Fibroblast of skin of left biceps (primary cell): Measurements from ENCODE around the gene ISM2.
"Not testable (repeated sequence)": the region's sequence is repeated elsewhere in the genome, so short reads cannot be mapped to it uniquely, and the experiment has no call there.

ENCODE experiments used
- DNase-seq, 2 experiments: peaks; one replicate each; pipeline ENCODE4 v3.0.0-alpha.2; 2013; ENCODE audit warnings: low read depth in 2 of 2

ISM2 gene

GRCh38 chr14:77498120-77498979 is at the start of gene ISM2:
Gene ISM2, minus strand, starts transcription at chr14:77498816. Its CDS starts 23 bp downstream, at chr14:77498793.
- no peak for DNase-seq

- DNase-seq, result no peak
Measured at GRCh38 chr14:77547512-77548180, 49.0 kb upstream of the ISM2 start.

GRCh38 chr14:77545171-77545570 is 46.6 kb upstream of the ISM2 start:
- DNase-seq, result not testable (repeated sequence)

DNA sequence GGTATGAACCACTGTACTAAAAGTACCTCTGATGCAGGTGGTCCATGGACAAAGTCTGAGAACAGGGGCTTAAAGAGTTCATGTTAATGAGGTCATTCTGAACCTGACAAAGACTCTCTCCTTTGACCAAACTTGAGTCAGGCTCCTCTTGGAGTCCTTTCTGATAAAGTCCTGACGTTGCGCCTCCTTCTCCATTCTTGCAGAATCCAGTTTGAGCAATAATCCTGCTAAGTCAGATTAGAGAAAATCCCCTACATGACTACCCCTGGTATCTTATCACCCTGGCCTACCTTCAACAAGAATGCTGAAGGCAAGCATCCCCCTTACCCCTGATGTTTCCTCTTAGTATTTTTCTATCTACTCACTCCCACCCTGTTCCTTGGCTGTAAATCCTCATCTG is 46.0 kb upstream of the ISM2 start:
- no peak for DNase-seq

DNA sequence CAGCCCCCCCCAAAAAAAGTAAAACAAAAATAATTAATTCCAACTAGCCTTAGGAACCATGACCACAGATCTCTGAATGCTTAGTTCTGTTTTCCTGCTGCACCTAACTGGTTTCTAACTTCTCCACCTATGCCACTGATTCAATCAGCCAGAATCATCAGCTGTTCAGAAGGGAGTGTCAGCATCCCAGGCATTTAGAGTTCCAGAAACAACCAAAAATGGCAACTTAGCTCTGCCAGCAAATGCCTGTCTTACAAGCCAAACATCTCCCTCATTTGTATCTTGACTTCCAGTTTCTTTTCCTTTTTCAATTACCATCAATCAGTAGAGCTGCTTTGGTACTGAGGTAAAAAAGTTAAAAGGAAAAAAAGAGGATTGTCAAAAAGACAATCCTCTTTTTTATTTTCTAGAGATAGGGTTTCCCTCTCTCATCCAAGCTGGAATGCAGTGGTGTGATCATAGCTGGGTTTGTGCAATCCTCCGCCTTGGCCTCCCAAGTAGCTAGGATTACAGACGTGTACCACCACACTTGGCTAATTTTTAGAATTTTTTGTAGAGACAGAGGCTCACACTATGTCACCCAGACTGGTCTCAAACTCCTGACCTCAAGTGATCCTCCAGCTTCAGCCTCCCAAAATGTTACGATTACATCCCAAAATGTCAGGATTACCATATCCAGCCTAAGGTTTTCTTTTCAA is 45.2 kb upstream of the ISM2 start:
- no peak for DNase-seq

DNA sequence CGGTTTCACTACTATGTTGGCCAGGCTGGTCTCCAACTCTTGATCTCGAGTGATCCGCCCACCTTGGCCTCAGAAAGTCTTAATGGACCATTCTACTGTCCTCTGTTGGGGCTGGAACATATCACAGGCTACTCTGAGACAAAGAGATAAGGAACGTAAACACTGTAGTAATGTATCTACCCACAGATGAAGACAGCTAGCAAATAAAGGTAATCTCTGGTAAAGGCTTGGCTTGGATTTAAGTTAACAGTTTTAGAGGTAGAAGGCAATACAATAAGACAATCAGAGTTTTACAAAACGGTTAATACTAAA is 44.6 kb upstream of the ISM2 start:
- no peak for DNase-seq

DNA sequence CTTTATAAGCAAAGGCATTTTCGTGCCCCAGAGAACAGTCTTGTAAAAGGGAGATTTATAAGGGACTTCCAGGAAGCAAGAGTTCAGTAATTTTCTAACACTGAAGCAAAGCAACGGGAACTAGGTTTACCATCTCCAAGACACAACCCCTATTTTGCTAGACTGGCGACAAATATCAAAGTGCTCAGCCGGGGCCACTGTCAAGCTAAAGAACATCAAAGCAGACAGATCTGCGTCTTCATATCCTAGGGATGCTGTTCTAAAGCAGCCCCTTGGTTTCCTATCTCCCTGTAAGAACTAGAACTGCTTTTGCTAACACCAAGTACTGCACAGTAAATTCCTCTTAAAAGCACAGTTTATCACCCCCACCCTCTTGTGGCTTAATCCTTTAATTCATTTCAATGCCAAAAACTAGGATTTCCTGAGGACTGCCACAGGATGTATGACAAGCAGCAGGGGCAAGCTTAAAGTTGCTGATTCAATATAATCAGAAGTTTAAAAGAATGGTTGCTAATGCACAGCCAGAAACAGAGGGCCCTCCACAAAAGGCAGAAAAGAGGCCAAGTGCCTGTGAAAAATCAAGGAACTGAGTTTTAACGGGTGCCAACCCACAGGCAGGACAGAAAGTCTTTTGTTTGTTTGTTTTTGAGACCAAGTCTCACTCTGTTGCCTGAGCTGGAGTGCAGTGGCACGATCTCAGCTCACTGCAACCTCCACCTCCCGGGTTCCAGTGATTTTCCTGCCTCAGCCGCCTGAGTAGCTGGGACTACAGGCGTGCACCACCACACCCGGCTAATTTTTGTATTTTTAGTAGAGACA is 44.0 kb upstream of the ISM2 start:
- DNase-seq, result no peak

GRCh38 chr14:77541905-77542304 is 43.3 kb upstream of the ISM2 start:
- no peak for DNase-seq

DNA sequence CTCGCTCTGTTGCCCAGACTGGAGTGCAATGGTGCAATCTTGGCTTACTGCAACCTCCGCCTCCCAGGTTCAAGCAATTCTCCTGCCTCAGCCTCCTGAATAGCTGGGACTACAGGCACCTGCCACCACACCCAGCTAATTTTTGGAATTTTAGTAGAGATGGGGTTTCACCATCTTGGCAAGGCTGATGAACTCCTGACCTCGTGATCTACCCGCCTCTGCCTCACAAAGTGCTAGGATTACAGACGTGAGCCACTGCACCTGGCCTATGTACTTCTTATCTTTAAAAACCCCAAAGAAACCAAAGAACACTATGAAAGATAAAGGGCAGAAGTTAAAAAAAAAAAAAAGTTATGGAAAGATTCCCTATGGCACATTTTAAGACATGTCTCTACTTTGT is 38.3 kb upstream of the ISM2 start:
- DNase-seq, result not testable (repeated sequence)

DNA sequence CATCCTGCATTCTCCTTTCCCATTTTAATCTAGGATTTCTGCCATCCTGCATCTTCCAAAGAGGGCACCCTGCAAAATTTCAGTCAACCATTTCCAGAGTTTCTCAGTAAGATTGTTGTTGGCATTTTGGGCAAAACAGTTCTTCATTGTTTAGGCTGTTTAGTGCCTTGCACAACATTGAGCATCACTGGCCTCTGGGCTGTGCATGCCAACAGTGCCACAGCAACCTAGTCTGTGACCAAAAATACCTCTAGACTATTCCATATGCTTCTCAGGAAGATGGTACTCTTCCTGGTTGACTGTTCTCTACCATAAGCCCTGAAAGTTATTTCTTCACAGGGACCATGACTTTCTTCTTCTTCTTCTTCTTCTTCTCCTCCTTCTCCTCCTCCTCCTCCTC is 32.5 kb upstream of the ISM2 start:
- no peak for DNase-seq

DNA sequence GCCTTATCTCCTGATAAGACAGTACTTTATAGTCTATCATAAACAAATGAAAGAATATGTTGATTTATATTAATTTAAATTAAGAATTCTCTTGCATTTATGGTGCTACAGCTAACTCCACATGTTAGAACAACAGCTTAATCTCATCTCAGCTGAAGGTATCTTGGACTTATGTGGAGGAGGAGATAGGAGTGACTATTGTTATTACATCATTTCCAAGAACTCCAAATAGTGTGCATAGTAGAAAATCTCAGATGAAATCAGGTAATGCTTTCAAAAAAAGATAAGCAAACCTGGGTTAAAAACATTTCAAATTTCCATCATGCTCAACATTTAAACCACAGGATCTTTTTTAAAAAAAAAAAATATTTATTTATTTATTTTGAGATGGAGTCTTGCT is 31.3 kb upstream of the ISM2 start:
- no peak for DNase-seq

DNA sequence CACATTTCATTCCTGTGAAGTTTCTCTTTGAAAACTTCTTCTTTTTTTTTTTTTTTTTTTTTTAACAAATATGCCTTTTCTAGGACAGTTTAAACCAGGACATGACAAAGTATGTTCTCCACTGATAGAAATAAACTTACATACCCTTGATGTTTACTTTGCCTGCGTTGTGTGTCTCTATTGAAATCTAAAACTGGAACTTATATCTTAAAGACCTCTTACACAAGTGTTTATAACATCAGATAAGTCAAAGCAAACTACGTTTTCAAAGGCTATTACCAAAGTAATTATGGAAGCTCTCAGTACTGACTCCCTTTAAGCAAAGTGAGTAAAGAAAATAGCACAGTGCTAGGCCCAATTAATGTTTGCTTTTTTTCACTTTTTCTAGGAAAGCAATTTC is 30.6 kb upstream of the ISM2 start:
- no peak for DNase-seq

GRCh38 chr14:77528701-77529100 is 30.1 kb upstream of the ISM2 start:
- DNase-seq, result not testable (repeated sequence)

- no peak for DNase-seq
Measured at GRCh38 chr14:77526266-77526665, 27.6 kb upstream of the ISM2 start.

DNA sequence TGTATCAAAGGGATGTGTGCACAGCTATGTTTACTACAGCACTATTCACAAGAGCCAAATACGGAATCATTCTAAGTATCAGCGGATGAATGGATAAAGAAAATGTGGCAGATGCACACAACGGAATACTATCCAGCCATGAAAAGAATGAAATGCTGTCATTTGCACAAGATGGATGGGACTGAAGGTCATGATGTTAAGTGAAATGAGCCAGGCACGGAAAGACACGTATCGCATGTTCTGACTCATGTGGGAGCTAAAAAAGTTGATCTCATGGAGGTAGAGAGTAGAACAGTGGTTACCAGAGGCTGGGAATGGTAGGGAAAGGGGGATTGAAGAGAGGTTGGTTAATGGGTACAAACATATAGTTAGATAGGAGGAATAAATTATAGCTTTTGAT is 25.9 kb upstream of the ISM2 start:
- DNase-seq, result no peak

GRCh38 chr14:77523109-77523508 is 24.5 kb upstream of the ISM2 start:
- DNase-seq, result no peak

DNA sequence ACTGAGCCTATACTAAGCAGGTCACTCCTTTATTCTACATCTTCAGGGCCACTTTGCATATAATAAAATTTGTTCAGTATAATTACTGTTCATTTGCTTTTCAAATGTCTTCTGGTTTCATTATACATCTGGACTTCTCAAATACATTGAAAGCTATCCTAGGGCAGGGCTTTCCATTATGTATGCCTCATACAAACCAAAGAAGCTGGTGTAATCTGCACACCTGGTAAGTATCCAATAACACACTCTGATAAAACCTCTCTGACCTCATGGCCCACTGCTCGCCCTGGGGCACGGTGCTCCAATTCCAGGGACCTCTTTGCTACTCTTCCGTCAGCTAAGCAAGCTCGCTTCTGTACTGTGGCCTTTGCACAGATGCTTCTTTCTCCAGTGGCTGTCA is 21.9 kb upstream of the ISM2 start:
- DNase-seq, result no peak

GRCh38 chr14:77516126-77516525 is 17.5 kb upstream of the ISM2 start:
- DNase-seq, result no peak

- DNase-seq, result no peak
Measured at GRCh38 chr14:77511486-77512162, 13.0 kb upstream of the ISM2 start.

DNA sequence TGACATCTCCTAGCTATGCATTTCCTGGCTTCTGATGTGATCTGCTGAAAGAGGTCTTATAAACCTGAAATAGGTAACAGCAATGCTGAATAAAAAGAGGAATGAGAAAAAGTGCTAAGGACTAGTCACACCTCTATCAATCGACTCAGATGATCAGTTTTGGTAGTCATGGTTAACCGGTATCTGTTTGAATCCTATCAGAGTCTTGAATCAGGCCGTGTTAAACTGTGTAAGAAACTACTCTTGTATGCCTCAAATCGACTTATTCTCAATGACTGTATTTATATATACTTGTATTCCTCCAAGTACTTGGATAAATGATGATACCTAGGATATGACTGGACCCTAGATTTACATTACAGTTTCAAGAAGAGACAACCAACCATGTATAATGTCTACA is 10.8 kb upstream of the ISM2 start:
- DNase-seq, result no peak

- no peak for DNase-seq
Measured at GRCh38 chr14:77508876-77509275, 10.3 kb upstream of the ISM2 start.
